Activated naive CD4-positive, alpha-beta T cell treated with Interleukin-2 at 50 U/mL for 16 hours (primary cell): ENCODE measurements around the gene HBG1.

Experiments
- DNase-seq: peaks from one replicate; pipeline ENCODE4 v3.0.0-alpha.2; 2020

The HBG1 gene

GRCh38 chr11:5245155-5245554 is 4.5 kb downstream of the HBG1 start:
- DNase-seq, result no peak

DNA sequence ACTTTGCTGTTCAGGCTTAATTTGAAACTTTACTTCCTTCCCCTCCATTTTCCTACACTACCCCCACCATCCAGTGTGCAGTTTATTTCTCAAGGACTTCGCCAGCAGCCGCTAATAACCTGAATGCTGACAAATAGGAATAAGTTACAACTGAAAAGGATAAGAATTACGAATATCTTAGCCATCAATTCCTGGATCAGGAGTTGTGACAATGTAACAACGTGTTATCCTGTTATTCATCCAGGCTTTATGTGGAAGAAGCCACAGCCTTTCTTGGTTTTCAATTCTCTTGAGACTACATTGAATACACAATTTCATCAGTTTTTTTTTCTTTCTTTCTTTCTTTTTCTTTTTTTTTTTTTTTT is 5.9 kb downstream of the HBG1 start:
- DNase-seq, result no peak

GRCh38 chr11:5242933-5243815 is 6.5 kb downstream of the HBG1 start:
- no peak for DNase-seq

DNA sequence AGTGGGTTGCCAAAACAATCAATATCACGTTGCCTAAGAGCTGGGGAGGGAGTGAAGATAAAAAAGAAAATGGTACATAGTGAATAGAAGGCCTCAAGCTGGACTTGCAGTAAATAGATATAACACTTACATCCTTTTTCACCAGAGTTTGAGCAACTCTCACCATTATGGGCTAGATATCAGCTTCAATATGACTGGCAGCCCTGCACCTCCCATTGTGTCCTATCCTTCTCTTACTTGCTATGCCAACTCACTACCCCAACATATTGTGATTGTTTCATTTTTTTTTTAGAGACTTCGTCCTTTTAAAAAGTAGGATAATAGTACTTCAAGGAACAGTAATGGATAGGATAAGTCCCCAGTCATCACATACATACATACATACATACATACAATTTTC is 7.4 kb downstream of the HBG1 start:
- no peak for DNase-seq

GRCh38 chr11:5241458-5241857 is 8.2 kb downstream of the HBG1 start:
- DNase-seq, result no peak

- DNase-seq, result no peak
These were observed 9.2 kb downstream of the HBG1 start for GRCh38 chr11:5240458-5240857.

- DNase-seq, result no peak
These were observed 9.6 kb downstream of the HBG1 start for GRCh38 chr11:5240056-5240455.

DNA sequence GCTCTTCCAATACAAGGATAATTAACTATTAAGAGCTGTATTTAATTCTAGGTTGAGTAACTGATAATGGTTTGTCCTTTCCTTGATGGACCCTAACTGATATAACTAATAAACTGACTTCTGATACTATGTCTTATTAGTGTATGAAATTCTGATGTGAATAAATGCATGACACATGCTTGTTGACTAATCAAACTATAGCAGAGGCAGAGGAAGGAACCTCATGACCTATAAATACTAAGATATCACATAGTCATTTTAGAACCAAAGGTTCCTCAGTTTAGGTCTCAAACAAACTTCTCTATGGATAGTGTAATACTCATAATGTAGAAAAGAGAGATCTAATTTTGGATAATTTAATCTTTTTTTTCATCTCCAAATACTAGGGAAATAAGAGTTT is 10.6 kb downstream of the HBG1 start:
- no peak for DNase-seq

DNA sequence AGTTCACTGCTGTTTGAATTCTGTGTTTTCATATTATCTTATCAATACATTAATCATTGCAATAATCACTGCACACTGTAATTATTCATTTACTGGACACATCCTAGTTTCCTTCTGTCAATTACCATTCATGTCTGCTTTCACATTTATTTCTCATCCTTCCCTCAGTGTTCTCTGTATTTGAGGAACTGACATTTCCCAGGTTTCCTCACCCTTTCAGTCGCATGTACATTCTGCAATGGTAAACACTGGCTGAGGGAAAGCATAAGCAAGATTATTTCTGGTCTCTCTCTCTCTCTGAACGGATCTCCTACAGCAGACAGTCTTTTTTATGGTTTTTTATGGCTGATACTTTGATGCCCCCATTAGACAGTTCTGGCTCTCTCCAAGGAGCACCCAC is 11.2 kb downstream of the HBG1 start:
- DNase-seq, result no peak

DNA sequence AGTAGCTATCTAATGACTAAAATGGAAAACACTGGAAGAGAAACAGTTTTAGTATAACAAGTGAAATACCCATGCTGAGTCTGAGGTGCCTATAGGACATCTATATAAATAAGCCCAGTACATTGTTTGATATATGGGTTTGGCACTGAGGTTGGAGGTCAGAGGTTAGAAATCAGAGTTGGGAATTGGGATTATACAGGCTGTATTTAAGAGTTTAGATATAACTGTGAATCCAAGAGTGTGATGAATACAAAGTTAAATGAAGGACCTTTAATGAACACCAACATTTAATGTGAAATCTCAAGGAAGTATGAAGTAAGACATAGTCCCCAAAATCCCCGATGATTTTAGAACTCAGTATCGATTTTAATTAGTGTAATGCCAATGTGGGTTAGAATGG is 12.2 kb downstream of the HBG1 start:
- no peak for DNase-seq

GRCh38 chr11:5235364-5236095 is 14.1 kb downstream of the HBG1 start:
- no peak for DNase-seq

DNA sequence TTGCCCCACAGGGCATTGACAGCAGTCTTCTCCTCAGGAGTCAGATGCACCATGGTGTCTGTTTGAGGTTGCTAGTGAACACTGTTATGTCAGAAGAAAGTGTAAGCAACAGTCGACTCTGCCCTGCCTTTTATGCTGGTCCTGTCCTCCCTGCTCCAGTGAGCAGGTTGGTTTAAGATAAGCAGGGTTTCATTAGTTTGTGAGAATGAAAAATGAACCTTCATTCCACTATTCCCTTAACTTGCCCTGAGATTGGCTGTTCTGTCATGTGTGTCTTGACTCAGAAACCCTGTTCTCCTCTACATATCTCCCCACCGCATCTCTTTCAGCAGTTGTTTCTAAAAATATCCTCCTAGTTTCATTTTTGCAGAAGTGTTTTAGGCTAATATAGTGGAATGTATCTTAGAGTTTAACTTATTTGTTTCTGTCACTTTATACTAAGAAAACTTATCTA is 15.2 kb downstream of the HBG1 start, which contains the start of gene HBD:
Gene HBD, minus strand, starts transcription at position 103 of the 454 bp plus-strand sequence. Its CDS starts 50 bp downstream, at position 53.
- no peak for DNase-seq

DNA sequence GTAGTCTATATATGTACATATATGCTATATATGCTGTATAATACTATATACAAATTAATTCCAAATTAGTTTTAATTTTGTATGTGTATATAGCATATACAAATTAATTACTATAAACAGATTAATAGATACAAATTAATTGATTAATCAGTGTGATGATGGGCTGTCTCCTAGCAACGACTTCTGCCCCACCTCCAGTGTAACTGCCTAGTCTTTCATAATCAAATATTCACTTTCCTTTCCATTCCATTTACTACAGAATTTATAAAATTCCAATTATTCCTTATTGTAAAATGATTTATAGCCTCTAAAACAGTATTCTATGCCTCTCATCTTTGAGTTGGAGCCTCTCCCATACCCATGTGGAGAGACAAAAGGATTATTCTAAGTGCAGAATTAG is 16.4 kb downstream of the HBG1 start:
- DNase-seq, result no peak

- DNase-seq, result no peak
These were observed 16.8 kb downstream of the HBG1 start for GRCh38 chr11:5232821-5233220.

DNA sequence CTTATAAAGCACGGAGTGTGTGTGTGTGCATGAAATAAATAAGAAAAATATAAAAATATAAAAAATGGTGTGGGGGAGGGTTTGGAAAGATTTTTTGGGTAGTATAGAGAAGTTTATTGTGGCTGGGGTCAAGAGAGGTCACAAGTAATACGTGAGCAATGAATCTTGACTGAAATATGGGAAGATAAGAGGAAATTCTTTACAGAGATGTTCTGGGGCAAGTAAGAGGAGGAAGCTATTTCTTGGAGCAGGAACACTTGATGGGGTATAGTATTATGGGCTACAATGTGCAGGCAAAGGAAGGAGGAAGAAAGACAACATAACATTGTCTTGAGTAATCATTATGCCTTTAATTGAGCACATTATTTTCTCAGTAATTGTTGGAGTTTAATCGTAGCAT is 17.5 kb downstream of the HBG1 start:
- DNase-seq, result no peak

DNA sequence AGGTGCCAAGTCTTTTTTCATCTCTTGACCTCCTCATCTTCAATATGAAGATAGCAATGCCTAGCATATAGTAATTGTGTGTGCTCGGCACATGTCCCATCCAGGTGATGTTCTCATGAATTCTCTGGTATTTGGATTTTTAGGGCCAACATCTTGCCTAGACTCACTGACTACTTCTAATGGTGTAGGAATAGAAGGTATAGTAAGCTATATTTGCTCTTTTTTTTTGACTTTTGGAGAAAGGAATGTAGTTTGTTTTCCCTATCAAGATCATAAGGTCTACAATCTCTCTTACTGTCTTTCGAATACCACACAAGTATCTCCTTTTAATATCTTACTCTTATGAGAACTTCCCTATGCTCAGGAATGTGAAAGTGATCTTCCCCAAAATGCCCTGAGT is 18.5 kb downstream of the HBG1 start:
- no peak for DNase-seq

GRCh38 chr11:5230266-5230665 is 19.4 kb downstream of the HBG1 start:
- DNase-seq, result no peak

DNA sequence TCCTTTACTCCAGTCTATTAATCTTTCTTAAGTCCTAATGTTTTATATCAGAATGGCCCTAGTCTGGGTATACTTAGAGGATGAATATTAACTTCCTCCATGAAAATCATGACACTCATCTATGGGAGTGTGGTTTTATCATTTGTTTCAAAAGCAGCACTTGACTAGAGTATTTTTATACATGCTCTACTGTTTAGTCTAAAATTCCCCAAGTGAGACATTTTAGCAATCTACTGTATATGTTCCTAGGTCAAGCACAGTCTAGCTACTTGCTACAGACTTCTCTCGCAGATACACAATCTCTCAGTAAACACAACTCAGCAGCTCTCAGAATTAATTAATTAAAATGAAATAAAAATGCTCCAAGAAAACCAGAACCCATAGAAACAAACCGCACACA is 19.9 kb downstream of the HBG1 start:
- no peak for DNase-seq

DNA sequence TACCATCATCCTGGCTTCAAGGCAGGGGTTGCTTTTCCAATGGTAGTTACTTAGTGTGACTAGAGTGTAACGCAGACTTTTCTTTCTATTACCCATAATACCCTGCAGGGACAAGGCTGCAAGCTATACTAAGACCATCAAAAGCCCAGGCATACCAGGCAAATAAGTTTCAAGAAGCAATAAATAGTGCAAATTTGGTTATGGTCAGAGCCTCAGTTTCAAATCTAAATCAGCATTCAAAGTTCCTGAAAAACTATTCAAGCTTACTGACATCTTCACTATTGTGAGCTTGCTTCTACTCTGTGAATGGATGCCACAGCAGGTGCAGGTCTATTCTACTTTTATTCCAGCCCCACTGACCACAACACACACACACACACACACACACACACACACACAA is 20.3 kb downstream of the HBG1 start:
- no peak for DNase-seq

DNA sequence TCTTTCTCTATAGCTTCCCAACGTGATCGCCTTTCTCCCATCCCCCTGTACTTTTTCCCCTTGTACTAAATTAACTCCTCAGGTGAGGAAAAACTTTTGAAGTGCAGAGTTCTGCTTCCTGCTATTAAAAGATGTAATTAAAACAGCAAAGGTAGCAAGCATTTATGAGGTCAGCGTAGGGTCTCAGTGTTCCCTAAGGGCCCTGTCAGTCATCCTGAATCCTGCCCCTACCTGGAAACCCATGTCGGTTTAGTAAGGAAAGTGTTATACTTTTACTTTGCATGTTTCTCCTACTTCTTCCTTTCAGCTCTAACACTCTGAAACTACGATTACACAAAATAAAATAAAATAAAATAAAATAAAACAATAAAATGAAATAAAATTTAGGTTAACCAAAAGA is 21.5 kb downstream of the HBG1 start:
- DNase-seq, result no peak

- DNase-seq, result no peak
These were observed 22.0 kb downstream of the HBG1 start for GRCh38 chr11:5227681-5228080.

GRCh38 chr11:5226732-5227310 is 22.8 kb downstream of the HBG1 start, which contains the start of gene HBB:
Gene HBB (minus strand): TSS chr11:5227071. CDS start chr11:5227021, 50 bp downstream.
- no peak for DNase-seq

GRCh38 chr11:5225480-5225871 is 24.2 kb downstream of the HBG1 start:
- no peak for DNase-seq
